Measurements from ENCODE around the gene TMEM94.

GRCh38 chr17:75476752-75477489 is 20.5 kb downstream of the TMEM94 start:
- TF ChIP-seq MYC (IDR thresholded peaks at IDR 0.05; ENCODE audit: borderline replicate concordance, low read length) = no peak
- TF ChIP-seq MAX (IDR thresholded peaks at IDR 0.05) = no peak
- TF ChIP-seq CTCF (IDR thresholded peaks at IDR 0.05) = no peak
- no peak for TF ChIP-seq FOSB (CRISPR knock-in tag; IDR thresholded peaks at IDR 0.05)
- no peak for TF ChIP-seq POLR2A (IDR thresholded peaks at IDR 0.05; ENCODE audit: low read length)
- no peak for TF ChIP-seq EP300 (IDR thresholded peaks at IDR 0.05)
- no peak for TF ChIP-seq REST (IDR thresholded peaks at IDR 0.05)
- TF ChIP-seq KDM1A (IDR thresholded peaks at IDR 0.05; ENCODE audit: low read depth) = no peak
- no peak for TF ChIP-seq HMGXB4 (CRISPR knock-in tag; IDR thresholded peaks at IDR 0.05; ENCODE audit: borderline replicate concordance)
- no peak for TF ChIP-seq JUNB (IDR thresholded peaks at IDR 0.05)
- no peak for TF ChIP-seq TP53 (CRISPR knock-in tag; IDR thresholded peaks at IDR 0.05)
- TF ChIP-seq HOXA7 (CRISPR knock-in tag; IDR thresholded peaks at IDR 0.05) = no peak
- no peak for TF ChIP-seq JUN (IDR thresholded peaks at IDR 0.05)

All from A549 (cell line).